Lung (tissue), 12 donors: ENCODE results near the gene CSF2RB. TPM values are rescaled to one million over a fixed set of nuclear protein-coding genes. Genes with fewer than 3 reads are reported as not detected.

ENCODE experiments used
- ATAC-seq: fragments of 200-7000 bp; cut with Tn5 transposase; one replicate; pipeline ENCODE4 v1.9.1; 2020; ENCODE audit warnings: moderate number of reproducible peaks; ENCODE audit not compliant: insufficient read depth, low FRiP score
- DNase-seq, 3 donors: peaks; one replicate each; pipeline ENCODE4 v3.0.0-alpha.2; 2013 to 2017
- H3K27ac ChIP-seq, 2 donors: one replicate each; pipeline ENCODE4 v1.5.1; 2013; ENCODE audit warnings: mild to moderate bottlenecking in 2 of 2, moderate library complexity in 2 of 2, control low read depth in 1 of 2, inconsistent platforms in 1 of 2, low read depth in 1 of 2, low read length in 1 of 2
- H3K27me3 ChIP-seq, 3 donors: one replicate each; pipeline ENCODE4 v1.5.1; 2013; ENCODE audit warnings: low read length in 2 of 3; ENCODE audit not compliant: control insufficient read depth in 3 of 3, insufficient read depth in 3 of 3
- H3K36me3 ChIP-seq, 4 donors: one replicate each; pipeline ENCODE4 v1.5.1; 2013; ENCODE audit warnings: low read length in 4 of 4, mild to moderate bottlenecking in 1 of 4, moderate library complexity in 1 of 4; ENCODE audit not compliant: control insufficient read depth in 4 of 4, insufficient read depth in 4 of 4
- H3K4me1 ChIP-seq, 5 donors: one replicate each; pipeline ENCODE4 v1.5.1; 2013; ENCODE audit warnings: low read length in 5 of 5, mild to moderate bottlenecking in 2 of 5, moderate library complexity in 1 of 5; ENCODE audit not compliant: control insufficient read depth in 5 of 5, insufficient read depth in 5 of 5
- H3K4me3 ChIP-seq: one replicate; pipeline ENCODE4 v1.5.1; 2013; ENCODE audit warnings: mild to moderate bottlenecking, control low read depth, moderate library complexity
- H3K9ac ChIP-seq, 2 donors: one replicate each; pipeline ENCODE4 v1.5.1; 2013; ENCODE audit warnings: low read length in 2 of 2, control low read depth in 1 of 2; ENCODE audit not compliant: insufficient read depth in 1 of 2
- H3K9me3 ChIP-seq, 4 donors: one replicate each; pipeline ENCODE4 v1.5.1; 2013; ENCODE audit warnings: low read length in 3 of 4, mild to moderate bottlenecking in 1 of 4, moderate library complexity in 1 of 4; ENCODE audit not compliant: control insufficient read depth in 4 of 4, insufficient read depth in 3 of 4
- CTCF ChIP-seq: IDR thresholded peaks from 2 replicates; pipeline ENCODE4 v1.5.1; 2012; ENCODE audit warnings: mild to moderate bottlenecking; ENCODE audit errors: control extremely low read depth, extremely low read depth
- WGBS, 2 donors: extraction: QIAGEN DNeasy Blood & Tissue Kit; methylation state at CpG; one replicate each; pipeline ENCODE4 v1.1.7; 2013; 5-methylcytosine and 5-hydroxymethylcytosine counted together
- polyA plus RNA-seq, 2 donors: library from polyadenylated mRNA; stranded (reverse); fragments of 200-250 nt; gene quantifications; one replicate each; pipeline ENCODE4 v1.2.1, GENCODE V29; 2013
- total RNA-seq, 2 donors: library from RNA; depleted of rRNA in 1 of 2; stranded (reverse); fragments of >200 nt in 1 of 2; gene quantifications; one replicate each; pipeline ENCODE4 v1.2.1, GENCODE V29; 2014 to 2021
- donor health status: control.
- donor health status: control.
- donor health status: Bipolar disorder and iron deficiency.
- donor health status: healthy.
- donor health status: DM: yes; HTN: yes; CAD: no.

CSF2RB gene
- total and polyA plus RNA-seq, 4 donors = 6.6 to 72.8 (median 20.6) TPM

GRCh38 chr22:36938028-36938425 is 24.6 kb downstream of the CSF2RB start:
- Histone ChIP-seq H3K9ac (no peak overlapping the region), H3K4me3 (no peak overlapping the region), H3K27me3 (peaks cover 0 to 3% (median 3%) of the 10 kb centered on the region in 3 donors), H3K4me1 (no peaks in the 10 kb centered on the region), H3K36me3 (peaks cover 0 to 10% (median 0%) of the 10 kb centered on the region in 4 donors), H3K27ac (no peak overlapping the region), H3K9me3 (no peaks in the 10 kb centered on the region)
- ATAC-seq (no peak), DNase-seq (no peak)
- 93 to 96% methylated on average over 12 of the region's 12 CpGs for WGBS, 2 donors
- TF ChIP-seq CTCF = no peak

- no peak overlapping the region for H3K27ac ChIP-seq
- no peaks in the 10 kb centered on the region for H3K4me1 ChIP-seq
- H3K9ac ChIP-seq = no peak overlapping the region
- WGBS, 2 donors = 89 to 90% methylated on average over 13 of the region's 13 CpGs
- H3K4me3 ChIP-seq = no peak overlapping the region
- no peak for TF ChIP-seq CTCF
- H3K9me3 ChIP-seq = no peaks in the 10 kb centered on the region
- H3K36me3 ChIP-seq = peaks cover 0 to 7% (median 0%) of the 10 kb centered on the region in 4 donors
- no peak for ATAC-seq
- no peak for DNase-seq
- peaks cover 0 to 3% (median 3%) of the 10 kb centered on the region in 3 donors for H3K27me3 ChIP-seq
Measured at GRCh38 chr22:36938886-36939285, 25.5 kb downstream of the CSF2RB start.

GRCh38 chr22:36940676-36941075 is 27.2 kb downstream of the CSF2RB start:
- Histone ChIP-seq H3K9me3 (no peaks in the 10 kb centered on the region), H3K27me3 (peaks cover 0 to 3% (median 3%) of the 10 kb centered on the region in 3 donors), H3K4me1 (no peaks in the 10 kb centered on the region), H3K27ac (no peak overlapping the region), H3K4me3 (no peak overlapping the region), H3K36me3 (peaks cover 0 to 4% (median 0%) of the 10 kb centered on the region in 4 donors), H3K9ac (no peak overlapping the region)
- TF ChIP-seq CTCF = no peak
- DNase-seq (no peak), ATAC-seq (no peak)
- 58 to 78% methylated on average over 5 of the region's 5 CpGs for WGBS, 2 donors

GRCh38 chr22:36942556-36942955 is 29.1 kb downstream of the CSF2RB start:
- no peaks in the 10 kb centered on the region for H3K4me1 ChIP-seq
- peaks cover 0 to 3% (median 3%) of the 10 kb centered on the region in 3 donors for H3K27me3 ChIP-seq
- no peaks in the 10 kb centered on the region for H3K9me3 ChIP-seq
- WGBS, 2 donors = 51 to 53% methylated on average over 5 of the region's 5 CpGs
- no peak for DNase-seq
- peaks cover 0 to 4% (median 0%) of the 10 kb centered on the region in 4 donors for H3K36me3 ChIP-seq
- TF ChIP-seq CTCF = no peak
- no peak overlapping the region for H3K27ac ChIP-seq
- no peak for ATAC-seq
- no peak overlapping the region for H3K4me3 ChIP-seq
- no peak overlapping the region for H3K9ac ChIP-seq
